NCI-H1930 (cell line): ENCODE measurements around the gene BGLAP.
A peak's percentile ranks its signal among the peaks of the same experiment; 100 is the strongest.

ENCODE experiments used
- DNase-seq, 2 experiments: peaks; one replicate each; lab custom pipeline; 2025; lab: John Stamatoyannopoulos, UW

Gene BGLAP

DNA sequence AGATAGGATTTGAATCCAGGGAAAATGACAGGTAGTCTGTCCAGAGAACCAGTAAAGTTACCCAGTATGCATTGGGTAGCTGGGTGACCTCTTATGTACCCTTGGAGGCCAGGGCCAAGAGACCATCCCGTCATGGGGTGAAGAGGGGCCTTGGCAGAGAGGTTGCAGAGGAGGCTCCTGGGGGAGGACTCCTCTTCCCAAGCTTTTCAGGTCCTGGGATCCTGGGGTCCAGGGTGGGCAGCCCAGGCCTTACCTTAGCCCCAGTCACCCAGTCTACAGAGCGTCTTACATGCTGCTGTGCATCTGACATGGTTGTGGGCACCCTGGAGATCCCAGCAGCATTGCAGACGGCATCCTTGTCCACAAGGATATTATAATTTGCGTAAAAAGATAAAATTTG, 15.2 kb upstream of the BGLAP start:
- no peak for DNase-seq

DNA sequence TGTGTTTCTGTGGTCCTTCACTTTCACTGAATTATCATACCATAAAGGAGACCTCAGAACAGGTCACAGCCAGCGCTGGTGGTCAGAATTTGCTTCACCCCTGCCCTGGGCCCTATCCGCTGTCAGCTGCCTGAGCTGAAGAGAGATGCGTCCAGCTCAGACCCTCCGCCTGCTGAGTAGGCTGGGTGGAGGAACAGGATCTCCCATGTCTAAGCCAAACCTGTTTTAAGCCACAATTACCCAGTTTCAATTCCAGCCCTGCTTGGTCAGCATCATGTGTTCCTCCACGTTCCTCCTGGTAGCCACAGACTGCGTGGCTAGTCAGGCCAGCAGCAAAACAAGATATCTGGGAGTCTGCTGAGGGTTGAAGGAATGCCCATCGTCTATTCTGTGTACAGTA, 13.5 kb upstream of the BGLAP start:
- no peak for DNase-seq

DNA sequence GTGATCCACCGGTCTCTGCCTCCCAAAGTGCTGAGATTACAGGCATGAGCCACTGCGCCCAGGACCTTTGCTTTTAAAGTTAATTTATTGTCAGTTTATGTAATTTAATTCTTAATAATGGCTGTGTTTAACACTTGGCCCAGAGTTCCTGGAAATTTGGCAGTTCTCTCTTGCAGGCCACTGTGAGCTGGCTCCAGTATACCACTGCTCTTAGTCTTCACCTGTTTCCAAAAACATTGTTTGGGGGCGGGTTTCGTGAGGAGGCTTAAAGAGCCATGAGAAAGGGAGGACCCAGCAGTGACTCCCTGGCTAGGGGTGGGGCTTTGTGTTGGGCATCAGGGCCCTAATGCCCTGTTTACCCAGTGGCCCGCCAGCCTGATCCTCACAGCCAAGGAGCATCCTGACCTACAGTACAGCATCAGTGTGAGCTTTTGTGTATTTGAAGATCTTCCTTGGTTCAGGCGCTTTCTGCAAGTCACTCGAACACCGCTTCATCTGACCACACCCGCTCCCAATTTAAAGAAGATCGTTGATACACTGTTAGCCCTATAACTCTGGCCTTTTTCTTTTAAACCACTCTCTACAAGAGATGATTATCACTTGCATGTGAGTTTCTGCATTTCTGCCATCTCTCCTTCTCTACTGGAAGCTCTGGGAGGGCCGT, 12.0 kb upstream of the BGLAP start:
- DNase-seq = no peak

DNA sequence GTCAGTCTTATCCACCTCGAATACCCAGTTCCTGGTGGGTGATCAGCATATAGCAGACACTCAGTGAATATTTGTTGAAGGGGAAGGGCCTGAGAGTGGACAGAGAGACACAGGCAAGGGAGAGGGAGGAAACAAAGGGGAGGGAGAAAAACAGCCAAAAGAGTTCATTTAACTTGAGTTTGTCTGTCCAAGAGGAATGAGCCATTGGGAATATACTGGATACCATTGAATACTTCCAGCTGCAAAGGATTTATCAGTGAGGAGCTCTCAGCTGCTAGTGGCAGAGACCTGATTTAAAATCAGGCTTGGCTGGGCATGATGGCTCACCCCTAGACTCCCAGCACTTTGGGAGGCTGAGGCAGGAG, 11.5 kb upstream of the BGLAP start:
- DNase-seq = no peak

DNA sequence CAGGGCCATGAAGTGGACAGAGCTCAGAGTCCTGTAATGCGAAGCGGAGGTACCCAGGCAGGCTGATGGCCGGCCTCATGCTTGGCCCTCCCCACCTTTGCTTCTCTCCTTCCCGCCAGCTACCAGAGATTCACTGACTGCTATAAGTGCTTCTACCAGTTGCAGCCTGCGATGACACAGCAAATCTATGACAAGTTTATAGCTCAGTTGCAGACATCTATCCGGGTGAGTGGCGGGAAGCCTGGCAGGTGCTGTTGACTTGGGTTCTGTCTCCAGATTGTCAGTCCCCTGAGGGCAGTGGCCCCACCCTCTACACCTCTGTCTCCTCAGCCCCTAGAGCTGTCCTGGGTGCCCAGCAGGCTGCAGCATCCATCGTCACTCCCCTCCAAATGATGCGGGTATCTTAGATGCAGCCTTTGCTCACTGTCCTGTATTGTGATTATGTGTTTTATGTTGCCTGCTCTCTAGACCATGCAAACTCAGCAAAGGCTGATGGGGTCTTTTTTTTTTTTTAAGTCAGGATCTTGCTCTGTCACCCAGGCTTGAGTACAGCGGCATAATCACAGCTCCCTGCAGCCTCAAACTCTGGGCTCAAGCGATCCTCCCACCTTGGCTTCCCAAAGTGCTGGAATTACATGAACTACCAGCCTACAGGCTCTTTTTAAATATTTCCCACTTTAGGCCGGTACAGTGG, 9.6 kb upstream of the BGLAP start:
- DNase-seq = no peak

DNA sequence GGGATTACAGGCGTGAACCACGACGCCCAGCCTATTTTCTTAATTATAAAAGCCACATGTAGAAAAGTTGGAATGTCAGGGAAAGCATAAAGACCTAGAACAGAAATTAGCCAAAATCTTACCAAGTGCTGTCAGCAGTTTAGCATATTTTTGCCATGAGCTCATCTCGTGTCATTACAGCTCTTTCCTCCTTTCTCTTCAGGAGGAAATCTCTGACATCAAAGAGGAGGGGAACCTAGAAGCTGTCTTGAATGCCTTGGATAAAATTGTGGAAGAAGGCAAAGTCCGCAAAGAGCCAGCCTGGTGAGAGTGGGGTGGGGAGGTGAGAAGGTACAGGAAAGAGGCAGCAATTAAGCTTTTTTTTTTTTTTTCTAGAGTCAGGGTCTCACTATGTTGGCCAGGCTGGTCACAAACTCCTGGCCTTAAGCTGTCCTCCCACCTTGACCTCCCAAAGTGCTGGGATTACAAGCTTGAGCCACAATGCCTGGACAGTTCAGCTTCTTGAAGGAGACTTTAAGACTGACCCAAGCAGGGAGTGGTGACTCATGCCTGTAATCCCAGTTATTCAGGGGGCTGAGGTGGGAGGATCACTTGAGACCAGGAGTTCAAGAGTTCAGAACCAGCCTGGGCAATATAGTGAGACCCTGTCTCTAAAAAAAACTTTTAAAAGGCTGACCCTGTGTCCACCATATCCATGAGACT, 8.4 kb upstream of the BGLAP start:
- no peak for DNase-seq

DNA sequence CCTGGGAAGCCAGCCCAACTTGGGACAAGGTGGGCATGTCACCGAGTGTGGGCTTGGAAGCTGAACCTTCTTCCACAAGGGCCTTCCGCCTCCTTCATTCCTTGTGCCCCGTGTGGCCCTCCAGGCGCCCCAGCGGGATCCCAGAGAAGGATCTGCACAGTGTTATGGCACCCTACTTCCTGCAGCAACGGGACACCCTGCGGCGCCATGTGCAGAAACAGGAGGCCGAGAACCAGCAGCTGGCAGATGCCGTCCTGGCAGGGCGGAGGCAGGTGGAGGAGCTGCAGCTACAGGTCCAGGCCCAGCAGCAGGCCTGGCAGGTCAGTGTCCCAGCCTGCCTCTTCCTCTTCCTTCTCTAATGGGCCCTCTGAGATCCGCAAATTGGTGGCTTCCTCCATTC, 5.8 kb upstream of the BGLAP start:
- no peak for DNase-seq

DNA sequence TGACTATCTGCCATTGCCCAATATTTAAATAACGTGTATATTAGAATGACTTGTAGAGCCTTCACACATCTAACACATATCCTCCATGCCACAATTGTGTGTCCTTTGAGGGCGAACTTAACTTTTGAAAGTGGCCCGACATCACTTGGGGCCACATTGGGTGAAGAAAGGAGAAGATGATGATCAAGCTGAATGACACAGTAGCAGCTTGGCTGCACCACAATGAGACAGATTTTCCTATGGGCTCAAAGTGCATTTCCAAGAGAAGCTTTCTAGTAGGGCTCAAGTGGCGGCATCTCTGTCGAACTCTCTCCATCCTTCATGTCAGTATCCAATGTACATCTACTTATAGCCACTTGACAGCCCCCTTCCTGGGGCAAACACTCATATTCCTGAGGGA, 3.7 kb upstream of the BGLAP start:
- DNase-seq = no peak

DNA sequence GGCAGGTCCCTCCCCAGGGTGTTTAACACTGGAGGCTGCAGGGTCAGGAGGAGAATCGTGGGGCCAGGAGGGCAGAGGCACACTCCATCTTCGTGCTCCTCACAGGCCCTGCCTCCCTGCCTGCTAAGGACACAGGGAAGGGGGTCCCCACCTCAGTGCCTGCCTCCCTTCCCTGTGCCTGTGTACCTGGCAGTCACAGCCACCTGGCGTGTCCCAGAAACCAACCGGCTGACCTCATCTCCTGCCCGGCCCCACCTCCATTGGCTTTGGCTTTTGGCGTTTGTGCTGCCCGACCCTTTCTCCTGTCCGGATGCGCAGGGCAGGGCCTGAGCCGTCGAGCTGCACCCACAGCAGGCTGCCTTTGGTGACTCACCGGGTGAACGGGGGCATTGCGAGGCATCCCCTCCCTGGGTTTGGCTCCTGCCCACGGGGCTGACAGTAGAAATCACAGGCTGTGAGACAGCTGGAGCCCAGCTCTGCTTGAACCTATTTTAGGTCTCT, 623 bp upstream of the BGLAP start:
- DNase-seq = no peak

DNA sequence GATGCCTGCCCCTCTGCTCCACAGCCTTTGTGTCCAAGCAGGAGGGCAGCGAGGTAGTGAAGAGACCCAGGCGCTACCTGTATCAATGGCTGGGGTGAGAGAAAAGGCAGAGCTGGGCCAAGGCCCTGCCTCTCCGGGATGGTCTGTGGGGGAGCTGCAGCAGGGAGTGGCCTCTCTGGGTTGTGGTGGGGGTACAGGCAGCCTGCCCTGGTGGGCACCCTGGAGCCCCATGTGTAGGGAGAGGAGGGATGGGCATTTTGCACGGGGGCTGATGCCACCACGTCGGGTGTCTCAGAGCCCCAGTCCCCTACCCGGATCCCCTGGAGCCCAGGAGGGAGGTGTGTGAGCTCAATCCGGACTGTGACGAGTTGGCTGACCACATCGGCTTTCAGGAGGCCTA, 754 bp downstream of the BGLAP start:
- no peak for DNase-seq

DNA sequence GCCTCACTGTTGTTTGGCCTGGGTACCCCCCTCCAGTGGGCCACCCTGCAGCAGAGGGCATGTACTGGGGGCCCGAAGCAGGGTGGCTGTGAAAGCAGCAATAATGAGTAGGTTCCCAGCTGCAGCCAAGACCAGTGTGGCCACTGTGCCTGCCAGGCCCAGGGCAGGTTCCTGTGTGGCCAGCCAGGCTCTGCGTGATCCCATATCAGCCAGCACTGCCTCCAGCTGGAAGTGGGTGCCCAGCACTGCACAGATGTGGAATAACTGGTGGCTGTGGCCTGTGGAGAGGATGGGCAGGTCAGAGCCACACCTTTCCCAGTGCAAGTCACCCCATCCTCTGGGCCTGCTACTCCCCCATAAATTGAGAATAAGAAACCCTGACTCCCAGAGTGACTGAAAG, 2.1 kb downstream of the BGLAP start:
- no peak for DNase-seq

DNA sequence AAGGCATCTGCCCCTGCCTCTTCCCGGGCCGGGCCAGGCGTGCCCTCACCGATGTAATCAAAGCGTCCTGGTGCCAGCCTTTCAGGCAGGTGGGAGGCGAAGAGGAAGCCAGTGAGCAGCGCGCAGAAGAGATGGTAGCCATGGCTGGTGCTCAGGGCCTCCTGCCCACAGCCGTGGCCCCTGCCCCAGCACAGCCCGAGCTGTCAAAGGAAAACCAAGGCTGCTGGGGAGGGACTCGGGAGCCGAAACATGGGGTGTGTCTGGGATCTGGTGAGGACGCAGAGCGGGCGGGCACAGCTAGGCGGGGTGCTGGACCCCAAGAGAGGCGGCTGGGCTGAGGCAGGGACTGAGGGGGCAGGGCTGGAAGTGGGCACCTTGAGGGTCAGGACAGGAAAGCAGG, 2.7 kb downstream of the BGLAP start:
- no peak for DNase-seq

DNA sequence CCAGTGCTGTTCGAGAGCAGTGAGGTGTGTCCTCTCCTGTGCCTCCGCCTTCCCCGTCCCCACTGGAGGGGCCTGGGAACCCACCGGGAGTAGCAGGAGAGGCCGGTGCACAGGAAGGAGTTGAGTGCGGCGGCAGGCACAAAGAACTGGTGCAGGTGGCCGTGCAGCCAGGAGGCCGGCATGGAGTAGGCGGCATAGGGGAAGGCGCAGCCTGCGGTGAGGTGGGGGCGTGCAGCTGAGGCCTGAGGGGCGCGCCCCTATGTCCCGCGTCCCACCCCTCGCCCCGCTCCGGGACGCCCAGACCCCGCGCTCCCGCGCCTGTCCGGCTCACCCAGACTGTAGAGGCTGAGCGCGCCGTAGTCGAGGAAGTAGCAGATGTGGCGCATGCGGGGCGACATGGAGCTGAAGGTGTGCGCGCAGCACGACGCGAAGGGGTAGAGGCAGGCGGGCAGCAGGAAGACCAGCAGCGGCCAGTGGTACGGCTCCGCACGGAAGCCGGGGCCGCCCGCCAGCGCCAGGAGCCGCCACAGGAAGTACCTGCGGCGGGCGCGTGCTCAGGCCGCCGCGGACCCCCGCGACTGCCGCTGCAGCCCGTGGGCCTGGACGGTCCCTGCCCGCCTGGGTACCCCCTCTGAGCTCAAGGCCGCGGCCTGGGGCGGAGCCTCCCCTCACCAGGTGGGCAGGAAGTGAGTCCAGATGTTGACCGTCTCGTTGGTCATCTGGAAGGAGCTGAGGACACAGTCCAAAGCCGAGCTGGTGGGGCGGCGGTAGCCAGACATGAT, 3.7 kb downstream of the BGLAP start:
- peak in 1 of 2 experiments; percentile 11 for DNase-seq

DNA sequence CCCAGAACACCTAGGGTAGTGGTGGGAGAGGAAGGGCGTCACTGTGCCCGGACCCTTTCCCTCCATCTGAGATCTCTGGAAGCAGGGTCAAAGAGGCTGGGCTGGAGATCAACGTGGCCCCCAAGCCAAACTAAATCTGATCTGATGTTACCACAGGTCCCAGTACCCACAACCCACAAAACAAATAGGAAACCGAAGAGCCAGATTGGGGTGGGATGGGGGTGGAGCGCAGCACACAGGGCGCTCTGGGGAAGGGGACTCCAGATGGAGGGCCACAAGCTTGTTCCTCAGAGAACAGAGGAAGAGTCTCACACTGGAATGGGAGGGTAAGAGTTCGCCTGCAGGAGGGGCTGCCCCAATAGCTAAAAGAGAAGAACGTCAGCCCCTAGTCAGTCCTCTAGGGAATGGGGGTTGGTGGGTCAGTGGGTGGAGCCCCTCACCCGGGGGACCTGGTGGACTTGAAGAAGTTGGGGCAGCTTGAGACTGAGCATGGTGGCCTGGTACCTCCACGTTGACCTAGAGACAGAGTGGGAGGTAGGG, 4.3 kb downstream of the BGLAP start:
- no peak for DNase-seq

DNA sequence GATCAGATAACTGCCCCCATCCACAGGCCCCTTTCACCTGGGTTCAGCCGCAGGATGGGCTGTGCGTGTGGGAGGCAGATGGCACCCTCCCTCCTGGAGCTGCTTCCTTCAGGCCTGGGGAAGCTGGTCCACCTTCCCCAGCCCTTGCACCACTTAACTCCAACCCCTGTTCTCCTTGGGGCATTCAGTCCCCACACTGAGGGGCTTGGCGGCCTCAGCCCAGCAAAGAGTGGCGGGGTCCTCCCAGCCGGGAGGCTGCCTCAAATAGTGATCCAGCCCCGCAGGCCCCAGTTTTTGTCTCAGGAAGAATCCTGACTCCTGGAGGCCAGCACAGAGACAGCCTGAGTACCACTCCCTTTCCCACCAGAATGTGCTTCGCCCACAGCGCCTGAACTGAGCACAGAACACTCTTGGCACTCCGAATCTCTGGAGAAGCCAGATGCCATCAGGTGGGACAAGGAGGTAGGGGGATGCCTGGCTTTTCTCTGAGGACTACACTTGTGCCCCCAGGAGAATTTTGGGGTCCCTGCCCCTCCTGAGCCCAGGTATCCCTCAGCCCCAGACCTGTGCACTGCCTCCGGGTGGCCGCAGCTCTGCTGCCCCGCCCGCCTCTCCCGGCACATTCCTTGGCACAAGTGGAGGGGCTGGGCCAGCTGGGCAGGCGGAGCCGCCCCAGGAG, 4.9 kb downstream of the BGLAP start:
- no peak for DNase-seq

DNA sequence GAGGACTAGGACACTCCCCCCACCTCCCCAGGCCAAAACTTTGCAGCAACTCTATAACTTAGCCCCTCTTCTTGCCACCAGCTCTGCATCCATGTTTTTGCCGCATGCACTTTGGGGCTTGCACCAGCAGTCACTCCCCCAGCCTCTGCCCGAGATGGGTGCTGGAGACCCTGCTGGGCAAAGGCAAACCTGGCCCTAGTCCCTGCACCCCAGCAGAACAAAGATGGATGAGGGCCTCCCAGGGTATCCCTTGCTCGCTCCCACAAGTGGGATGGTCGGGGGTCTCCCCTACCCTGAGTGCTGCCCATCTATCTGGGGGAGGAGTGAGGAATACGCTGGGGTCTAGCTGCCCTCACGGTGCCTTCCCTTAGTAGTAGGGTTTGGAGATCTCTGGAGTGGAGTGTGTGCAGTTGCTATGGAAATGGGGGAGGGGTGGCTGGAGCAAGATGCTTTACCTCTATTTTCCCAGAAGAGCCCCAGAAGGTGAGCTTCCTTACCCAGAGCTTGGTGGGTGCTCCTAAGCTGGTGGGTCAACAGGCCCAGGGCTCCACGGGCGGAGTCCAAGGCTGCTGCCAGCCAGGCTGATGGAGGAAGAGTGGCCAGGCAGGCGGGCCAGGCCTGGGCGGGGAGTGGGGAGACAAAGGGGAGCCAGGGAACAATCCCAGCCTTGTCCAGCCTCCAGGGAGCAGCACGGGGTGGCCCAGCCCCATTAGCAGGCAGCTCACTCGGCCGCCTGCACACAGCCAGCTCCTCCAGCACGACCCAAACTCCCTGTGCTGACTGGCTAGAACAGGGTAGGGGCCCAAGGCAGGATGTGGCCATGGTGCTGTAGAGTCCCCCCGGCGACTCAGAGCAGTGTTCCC, 5.7 kb downstream of the BGLAP start, which contains the start of gene PAQR6:
TSS of gene PAQR6 (minus strand) at position 597 of the 863 bp plus-strand sequence. CDS start 1,325 bp downstream, outside the sequence.
- DNase-seq = no peak

DNA sequence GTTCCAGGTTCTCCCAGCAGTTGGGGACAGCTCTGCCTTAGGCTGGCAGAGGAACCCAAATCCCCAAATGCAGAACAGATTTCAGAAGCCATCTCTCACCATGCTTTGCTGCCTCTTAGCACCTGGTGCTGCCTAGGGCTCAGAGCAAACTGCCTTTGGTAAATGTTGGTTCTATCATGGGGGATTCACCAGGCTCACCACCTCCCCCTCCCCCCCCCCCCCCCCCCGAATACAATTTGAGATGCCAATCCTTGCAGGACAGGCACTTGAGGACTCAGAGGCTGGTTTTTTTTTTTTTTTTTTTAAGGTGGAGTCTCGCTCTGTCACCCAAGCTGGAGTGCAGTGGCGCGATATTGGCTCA, 6.3 kb downstream of the BGLAP start:
- DNase-seq = no peak

DNA sequence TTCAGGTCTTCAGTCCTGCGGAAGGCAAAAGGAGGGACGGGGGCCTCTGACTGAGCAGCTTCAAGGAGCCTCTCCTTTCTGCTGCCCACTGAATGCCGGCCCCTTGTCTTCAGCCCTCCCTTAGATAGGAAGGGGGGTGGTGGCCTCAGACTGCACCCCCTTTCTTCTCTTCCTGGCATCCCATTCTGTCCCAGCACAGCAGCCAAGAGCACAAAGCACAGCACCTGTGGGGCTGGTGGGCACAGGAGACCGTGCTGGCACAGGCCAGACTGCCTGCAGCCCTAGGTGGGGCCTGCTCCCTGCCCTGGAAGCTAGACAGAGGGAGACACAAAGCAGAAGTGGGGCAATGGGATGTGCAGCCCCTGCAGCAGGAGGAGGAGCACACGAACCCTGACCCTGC, 7.6 kb downstream of the BGLAP start:
- DNase-seq = no peak

DNA sequence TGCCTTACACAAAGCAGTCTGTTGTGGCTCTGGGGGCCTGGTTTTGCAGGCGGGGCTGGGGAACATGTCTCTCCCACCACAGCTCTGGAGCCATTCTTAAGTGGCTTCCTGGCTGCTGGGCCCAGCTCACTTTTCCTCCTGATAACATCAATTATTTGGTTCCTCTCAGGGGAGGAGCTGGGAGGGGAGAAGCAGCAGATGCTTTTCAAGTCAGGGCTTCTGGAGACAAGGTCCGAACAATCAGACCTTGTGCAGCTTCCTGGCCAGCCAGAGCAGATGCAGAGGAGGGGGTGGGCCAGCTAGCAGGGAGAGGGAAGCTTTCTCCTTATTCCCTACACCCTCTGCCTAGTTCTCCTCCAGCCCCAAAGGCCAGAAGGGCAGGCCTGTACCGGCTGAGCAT, 9.5 kb downstream of the BGLAP start:
- DNase-seq = no peak

DNA sequence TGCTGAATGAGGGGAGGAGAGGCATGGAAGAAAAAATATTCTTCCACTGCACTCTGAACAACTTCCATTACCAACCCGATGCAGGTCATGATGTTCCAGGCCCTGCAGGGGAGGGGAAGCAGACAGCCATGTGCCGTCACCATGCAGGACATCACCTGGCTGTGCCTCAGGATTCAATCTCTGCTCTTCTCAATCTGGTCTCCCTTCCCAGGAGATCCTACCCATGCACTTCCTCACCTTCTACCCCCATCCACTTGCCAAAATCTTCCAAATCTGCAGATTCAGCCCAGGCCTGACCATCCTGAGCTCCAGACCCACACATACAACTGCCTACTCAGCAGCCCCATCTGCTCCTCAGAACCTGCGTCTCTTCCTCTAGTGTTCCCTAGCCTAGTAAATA, 11.7 kb downstream of the BGLAP start:
- DNase-seq = no peak

DNA sequence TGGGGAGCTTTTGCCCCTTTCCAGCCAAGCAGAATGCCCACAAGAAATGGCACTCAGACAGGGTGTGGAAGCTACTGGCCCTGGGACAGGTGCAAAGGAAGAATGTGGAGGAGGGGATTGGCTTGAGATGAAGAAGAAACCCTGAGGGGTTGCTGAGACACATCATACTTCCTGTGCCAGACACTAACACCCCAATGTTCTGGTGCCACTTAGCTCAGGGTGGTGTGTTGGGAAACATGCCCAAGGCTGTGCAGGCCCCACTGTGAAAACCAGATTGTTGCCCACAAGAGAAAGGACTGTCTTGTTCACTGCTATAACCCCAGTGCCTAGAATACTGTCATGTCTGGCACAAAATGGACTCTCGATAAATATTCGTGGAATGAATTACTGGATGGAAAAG, 15.7 kb downstream of the BGLAP start:
- no peak for DNase-seq
